GM18526 (cell line): ENCODE data around the gene IFIT1B.

Experiments
- POLR2A ChIP-seq: IDR thresholded peaks from 3 replicates; pipeline ENCODE4 v1.6.1; 2011; ENCODE audit not compliant: insufficient read length; ENCODE audit errors: extremely low read depth

The IFIT1B gene

DNA sequence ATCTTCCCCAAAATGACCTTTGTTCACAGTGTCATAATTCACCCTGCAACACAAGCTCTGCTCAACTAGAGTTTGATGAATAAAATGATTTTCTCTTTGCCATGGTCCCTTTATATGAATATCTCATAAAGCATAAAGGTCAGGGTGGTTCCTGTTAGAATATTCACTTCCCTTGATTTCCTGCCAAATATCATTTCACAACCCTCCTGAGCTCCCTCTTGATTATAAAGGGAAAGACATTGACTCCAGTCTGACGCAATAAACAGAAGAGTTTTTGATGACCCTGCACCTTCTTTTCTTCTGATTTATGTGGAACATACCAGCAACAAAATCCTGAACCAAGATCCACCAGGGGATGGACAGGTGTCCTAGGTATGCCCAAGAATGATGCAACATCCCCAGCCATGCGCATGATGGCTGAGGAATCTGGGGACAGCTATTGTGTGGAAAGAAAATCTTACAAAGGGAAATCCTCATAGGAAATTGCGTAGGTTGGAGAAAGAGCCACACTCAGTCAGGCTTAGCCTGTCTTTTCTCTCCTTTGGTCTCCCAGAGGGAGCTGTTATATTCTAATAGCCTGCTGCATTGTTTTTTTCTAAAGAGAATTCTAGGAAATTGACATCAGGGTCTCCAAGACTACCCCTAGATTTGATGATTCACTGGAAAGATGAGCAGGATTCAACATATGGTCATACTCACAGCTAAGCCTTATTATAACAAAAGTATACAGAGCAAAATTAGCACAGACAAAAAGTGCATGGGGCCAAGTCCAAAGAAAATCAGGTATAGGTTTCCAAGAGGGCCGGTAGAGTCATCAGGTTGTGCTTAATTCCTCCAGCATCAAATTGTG lies 31.2 kb upstream of the IFIT1B start:
- TF ChIP-seq POLR2A: no peak

DNA sequence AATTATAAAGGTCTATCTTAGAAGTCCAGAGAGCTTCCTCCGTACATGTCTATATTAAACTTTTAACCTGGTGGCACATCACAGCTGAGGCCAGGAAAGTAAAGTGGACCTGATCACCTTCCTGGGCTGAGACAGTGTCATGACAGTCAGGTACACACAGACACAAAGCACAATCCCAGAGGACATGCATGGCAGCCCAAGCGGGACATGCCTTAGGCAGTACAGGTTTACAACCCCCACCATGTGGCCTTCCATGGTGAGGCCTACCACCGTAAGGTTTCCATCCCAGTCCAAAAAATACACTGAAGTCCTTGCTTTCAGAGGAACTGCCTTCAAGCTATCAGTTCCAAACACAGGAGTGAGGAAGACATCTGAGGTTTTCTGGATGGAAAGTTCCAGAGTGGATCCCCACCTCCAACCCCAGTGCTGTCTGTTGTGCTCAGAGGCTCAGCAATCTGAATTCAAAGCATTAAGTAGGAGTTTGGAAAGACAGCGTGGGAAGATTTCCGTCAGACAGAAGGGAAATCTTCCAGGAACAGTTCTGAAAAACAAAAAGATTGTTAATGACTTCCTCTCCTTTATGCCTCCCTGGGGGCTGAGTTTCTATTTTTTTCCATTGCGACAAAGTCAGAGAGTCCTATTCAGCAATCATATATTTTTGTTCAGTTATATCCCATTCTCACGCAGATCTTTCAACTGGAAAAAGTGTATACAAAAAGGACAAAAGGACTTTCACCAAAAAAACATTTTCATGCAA lies 30.0 kb upstream of the IFIT1B start:
- TF ChIP-seq POLR2A: no peak

DNA sequence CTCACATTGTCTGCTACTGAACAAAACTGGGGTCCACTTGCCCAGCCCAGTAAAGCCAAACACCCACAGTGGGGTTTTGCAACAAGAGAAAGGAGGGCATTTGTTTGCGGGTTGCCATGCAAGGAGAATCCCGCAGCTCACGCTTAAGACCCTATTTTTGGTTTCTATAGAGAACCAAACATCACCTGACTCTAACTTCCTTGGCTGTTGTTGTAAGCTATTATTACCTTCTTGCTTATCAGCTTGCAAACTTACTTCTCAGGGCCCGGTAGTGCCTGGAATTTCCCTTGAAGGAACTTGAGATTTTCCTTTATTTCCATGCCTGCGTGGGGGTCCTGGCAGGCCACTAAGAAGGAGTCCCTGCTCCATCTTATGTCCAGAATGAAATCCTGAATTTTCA lies 29.4 kb upstream of the IFIT1B start:
- no peak for TF ChIP-seq POLR2A

DNA sequence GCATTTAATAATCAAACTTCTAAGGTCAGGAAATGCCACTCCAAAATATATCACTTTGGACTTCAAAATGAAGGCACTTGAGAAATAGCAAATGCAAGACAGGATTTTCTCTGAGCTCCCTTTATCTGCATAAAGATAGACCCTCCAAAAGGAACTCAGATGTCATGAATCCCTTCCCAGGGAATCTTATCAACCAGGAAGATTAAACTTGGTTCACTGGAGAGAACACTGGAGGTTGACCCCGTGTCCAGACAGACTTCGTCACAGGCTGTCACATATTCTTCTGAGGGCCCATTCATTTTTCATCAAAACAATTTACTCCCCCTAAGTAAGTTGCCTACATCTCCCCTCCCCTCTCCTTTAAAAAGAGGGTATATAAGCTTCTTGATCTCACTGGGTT lies 28.9 kb upstream of the IFIT1B start:
- no peak for TF ChIP-seq POLR2A

DNA sequence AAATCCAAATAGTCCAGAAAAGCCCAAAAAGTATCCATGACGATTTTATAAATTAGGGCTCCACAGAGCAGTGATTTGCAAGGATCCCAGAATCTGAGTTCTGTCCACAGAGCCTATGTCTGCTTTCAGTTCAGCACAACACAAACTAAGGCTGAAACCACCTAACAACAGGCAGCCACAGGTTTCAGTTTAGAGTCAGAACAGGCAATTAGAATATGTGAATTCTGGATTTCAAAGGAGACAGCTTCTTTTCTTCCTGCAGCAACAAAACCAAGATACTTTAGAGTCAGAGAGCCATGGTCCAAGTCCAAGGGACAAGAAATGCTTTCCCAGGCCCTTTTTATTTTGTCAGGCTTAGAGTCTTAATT lies 26.5 kb upstream of the IFIT1B start:
- TF ChIP-seq POLR2A: no peak

DNA sequence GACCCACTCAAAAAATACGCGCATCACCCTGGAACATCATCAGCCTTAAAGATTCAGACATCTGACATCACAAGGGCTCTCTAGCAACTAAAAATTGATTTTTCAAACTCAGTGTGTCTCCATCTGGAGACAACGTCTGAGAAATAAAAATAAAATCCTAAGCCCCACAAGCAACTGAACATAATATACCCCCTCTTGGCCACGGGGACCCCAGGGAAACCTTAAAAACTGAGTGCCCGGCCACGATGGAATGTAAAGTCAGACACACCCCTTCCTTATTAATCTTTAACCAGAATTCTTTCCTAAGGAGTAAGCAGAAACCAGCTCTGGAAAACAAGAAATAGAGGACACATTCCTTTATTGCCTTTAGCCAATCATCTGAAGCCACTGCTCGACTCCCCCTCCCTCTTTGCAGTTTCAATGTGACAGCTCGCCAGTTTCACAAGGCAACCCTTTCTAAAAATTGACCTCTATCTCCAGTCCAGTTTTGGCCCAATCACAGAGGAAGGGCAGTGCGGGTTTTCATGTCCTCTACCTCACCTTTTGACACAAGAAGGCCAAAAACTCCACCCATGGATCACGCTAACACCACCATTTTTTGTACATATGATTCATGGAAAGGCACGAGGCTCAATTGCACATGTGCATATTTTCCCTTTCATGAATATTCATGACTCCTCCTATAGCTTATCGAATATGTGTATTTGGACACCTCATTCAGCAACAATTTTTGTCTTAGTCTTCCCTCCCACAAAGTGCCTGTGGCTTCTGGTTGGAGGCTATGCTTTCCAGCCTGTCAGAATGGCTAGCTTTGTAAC lies 25.9 kb upstream of the IFIT1B start:
- TF ChIP-seq POLR2A: no peak

DNA sequence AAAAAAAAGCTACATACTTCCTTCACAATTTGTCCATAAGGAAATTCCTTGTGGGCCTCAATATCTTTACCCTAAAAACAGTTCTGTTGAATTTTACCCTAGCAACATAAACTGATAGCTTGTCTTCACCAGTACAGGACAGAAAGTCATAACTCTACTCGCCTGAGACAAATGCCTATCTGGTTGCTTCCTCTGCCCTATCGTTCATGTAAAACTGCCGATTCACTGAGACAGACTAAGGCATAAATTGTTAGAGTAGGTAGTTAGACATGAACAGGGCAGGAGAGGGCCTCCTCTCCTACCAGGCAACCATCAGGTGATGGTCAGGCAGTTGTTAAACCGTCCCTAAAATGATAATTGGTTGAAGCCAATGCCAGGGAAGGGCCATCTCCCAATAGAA lies 25.1 kb upstream of the IFIT1B start:
- TF ChIP-seq POLR2A: no peak

DNA sequence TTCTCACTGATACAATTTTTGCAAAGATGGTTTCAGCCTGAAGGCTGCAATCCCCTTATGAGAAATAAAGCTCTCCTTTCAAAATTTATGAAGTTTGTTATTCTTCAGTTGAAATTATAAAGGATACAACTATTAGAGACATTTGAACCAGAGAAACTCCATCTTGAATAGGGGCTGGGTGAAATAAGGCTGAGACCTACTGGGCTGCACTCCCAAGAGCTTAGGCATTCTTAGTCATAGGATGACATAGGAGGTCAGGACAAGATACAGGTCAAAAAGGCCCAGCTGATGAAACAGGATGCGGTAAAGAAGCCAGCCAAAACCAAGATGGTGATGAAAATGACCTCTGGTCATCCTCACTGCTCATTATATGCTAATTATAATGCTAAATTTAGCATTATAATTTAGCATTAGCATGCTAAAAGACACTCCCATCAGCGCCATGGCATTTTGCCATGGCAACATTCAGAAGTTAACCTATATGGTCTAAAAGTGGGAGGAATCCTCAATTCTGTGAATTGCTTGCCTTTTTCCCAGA lies 22.4 kb upstream of the IFIT1B start:
- TF ChIP-seq POLR2A: no peak

DNA sequence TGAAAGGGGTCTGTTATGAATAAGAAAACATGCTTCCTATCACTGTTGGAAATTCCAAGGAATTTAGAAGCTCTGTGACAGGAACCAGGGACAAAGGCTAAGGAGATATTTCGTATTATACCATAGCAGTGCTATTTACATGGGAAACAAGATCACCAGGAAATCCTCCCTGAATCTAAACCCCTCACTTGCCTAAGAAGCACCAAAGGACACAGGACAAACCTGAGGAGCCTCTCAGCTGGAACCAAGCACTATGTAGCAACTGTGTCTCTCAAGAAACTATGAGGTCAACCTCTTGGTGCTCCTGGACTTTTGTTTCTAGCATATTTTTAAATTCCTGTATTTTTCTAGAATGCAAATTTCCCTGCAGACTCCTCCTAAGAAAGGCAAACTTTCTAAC lies 20.8 kb upstream of the IFIT1B start:
- TF ChIP-seq POLR2A: no peak

DNA sequence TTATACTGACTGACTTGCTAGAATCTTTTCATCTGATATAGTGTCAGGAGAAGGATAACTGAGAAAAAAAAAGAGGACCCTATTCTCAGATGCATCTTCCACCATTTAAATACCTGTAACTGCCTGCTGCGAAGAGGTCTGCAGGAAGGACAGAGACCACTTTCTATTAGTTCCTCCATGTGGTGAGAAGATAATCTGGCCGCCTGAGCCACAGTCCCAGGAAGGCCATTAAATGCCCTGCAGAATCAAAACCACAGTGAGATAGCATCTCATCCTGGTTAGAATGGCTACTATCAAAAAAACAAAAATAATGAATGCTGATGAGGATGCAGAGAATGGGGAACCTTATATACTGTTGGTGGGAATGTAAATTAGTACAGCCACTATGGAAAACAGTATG lies 19.9 kb upstream of the IFIT1B start:
- no peak for TF ChIP-seq POLR2A

DNA sequence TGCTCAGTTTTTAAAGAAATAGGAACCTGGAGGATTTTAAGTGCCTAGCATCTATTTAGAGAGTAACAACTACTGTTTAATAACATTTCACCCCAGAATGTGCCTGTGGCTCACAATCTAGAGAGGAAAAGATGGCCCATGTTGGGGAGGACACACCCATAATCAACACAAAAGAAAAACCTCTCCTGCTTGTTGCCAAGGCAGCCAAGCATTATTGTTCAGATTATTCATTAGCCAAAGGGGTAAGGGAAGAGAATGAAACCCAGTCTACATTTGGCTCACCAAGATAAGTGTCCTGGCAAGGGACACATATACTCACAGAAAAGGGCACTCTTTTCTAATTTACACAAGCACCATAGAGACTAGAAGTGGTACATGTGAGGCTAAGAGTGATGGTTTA lies 17.7 kb upstream of the IFIT1B start:
- no peak for TF ChIP-seq POLR2A

DNA sequence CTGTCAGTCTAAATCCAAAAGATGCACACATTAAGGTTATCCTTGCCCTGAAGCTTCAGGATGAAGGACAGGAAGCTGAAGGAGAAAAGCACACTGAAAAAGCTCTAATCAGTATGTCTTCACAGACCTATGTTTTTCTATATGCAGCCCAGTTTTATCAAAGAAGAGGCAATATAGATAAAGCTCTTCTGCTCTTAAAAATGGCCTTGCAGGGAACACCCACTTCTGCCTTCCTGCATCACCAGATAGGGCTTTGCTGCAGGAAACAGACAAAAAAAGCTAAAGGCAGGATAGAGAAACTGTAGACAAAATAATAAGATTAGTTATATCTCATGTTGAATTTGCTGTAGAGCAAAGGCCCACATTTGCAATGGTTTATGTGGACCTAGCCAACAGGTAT lies 14.9 kb upstream of the IFIT1B start:
- TF ChIP-seq POLR2A: no peak

DNA sequence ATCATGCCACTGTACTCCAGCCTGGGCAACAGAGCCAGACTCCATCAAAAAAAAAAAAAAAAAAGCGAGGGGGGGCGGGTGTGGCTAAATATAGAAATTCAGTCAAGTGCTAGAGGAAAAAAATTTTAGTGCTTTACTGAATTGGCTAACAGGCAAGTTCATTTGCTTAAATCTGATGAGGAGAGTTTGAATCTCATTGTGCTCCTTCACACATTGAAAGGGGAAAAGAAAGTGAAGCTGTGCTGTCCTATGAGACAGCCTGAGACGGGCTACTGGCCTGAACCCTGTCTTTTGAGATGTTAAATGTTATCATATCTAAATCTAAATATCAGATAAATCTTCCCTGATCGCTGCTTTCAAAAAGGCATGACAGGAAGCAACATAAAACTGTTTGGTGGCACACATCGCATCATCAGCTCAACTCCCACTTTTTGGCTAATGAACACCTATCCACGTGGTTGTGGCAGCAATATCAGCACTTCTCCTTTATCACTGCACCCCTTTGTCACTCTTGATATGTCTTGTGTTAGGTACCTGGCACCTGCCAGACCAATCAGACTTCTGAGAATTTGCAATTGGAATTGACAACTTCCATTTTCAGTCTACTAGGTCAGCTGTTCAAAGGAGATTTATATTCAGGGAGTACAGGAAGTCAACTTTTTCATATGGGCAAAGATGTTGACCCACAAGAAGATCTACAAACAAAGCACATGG lies 14.0 kb upstream of the IFIT1B start:
- no peak for TF ChIP-seq POLR2A

DNA sequence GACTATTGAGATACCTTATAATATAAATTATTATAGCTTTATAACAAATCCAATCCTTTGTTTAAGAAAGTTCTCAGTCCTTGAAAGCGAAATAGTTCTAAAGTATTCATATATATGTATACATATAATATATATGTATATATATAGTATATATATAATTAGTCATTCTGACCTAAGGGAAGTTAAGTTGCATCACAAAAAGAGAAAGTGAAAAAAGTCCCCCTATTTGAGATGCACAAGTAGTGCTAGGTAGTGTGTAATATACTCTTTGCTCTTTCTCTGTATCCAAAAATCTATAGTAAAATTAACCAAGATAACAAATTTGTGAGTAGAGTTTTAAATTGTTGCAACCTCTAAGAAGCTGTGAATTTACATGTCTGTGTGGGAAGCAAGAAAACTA lies 13.3 kb upstream of the IFIT1B start:
- TF ChIP-seq POLR2A: no peak

DNA sequence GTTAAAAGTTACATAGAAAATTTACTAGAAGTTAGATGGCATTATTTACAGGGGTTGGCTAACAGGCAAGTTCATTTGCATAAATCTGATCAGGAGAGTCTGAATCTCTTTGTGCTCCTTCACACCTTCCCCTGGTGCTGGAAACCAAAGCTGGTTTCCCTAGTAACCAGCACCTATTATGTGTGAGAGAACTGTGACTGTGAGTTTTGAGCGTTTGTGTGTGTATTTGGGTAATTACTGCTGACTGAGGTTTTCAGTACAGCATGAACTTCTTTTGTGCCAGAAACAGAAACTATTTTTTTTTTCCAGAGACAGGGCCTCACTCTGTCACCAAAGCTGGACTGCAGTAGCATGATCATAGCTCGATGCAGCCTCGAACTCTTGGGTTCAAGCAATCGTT lies 10.3 kb upstream of the IFIT1B start:
- TF ChIP-seq POLR2A: no peak
